Panc1 (cell line): ENCODE data around the gene CREBL2.

ENCODE experiments used
- POLR2AphosphoS5 ChIP-seq: IDR thresholded peaks from 2 replicates; pipeline ENCODE4 v1.6.1; 2012; ENCODE audit warnings: mild to moderate bottlenecking, low read depth, low read length, moderate library complexity
- REST ChIP-seq, 2 experiments: IDR thresholded peaks; 2 replicates each; pipeline ENCODE4 v1.6.1; 2011 to 2012; ENCODE audit warnings: low read depth in 2 of 2, control low read depth in 1 of 2, low read length in 1 of 2, mild to moderate bottlenecking in 1 of 2, moderate library complexity in 1 of 2; ENCODE audit not compliant: insufficient read depth in 1 of 2
- SIN3A ChIP-seq: IDR thresholded peaks from 2 replicates; pipeline ENCODE4 v1.6.1; 2012; ENCODE audit warnings: low read depth, mild to moderate bottlenecking, low read length, moderate library complexity, borderline replicate concordance; ENCODE audit not compliant: insufficient read depth
- TF ChIP-seq, protein P1 (sequence below): fragments of 450-650 bp; IDR thresholded peaks from 2 replicates; pipeline ENCODE4 v1.5.1; 2017; ENCODE audit warnings: mild to moderate bottlenecking

- TF ChIP-seq, protein P1, sequence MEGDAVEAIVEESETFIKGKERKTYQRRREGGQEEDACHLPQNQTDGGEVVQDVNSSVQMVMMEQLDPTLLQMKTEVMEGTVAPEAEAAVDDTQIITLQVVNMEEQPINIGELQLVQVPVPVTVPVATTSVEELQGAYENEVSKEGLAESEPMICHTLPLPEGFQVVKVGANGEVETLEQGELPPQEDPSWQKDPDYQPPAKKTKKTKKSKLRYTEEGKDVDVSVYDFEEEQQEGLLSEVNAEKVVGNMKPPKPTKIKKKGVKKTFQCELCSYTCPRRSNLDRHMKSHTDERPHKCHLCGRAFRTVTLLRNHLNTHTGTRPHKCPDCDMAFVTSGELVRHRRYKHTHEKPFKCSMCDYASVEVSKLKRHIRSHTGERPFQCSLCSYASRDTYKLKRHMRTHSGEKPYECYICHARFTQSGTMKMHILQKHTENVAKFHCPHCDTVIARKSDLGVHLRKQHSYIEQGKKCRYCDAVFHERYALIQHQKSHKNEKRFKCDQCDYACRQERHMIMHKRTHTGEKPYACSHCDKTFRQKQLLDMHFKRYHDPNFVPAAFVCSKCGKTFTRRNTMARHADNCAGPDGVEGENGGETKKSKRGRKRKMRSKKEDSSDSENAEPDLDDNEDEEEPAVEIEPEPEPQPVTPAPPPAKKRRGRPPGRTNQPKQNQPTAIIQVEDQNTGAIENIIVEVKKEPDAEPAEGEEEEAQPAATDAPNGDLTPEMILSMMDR, result no peak
- TF ChIP-seq POLR2AphosphoS5 (no peak), REST (IDR thresholded peaks at IDR 0.05; ENCODE audit: insufficient read depth in 1 of 2, low read depth in 2 of 2, low read length in 1 of 2) (no peak), SIN3A (no peak)
Measured at GRCh38 chr12:12683136-12683697, 71.5 kb downstream of the CREBL2 start.
